ENCODE data around the gene MRPS5. TPM values are rescaled to one million over a fixed set of nuclear protein-coding genes. Genes with fewer than 3 reads are reported as not detected.

The MRPS5 gene
- total RNA-seq, 1 donor from 2014 or later: 32.9 TPM

GRCh38 chr2:95091885-95092555 lies 29.6 kb downstream of the MRPS5 start:
- peaks cover 3% of the 10 kb centered on the region for H3K9me3 Mint-ChIP-seq (ENCODE audit: low read depth)
- H3K27ac Mint-ChIP-seq (ENCODE audit: unreplicated experiment): no peak overlapping the region
- H3K4me3 Mint-ChIP-seq (ENCODE audit: unreplicated experiment): no peak overlapping the region
- no peak for TF ChIP-seq CTCF (IDR thresholded peaks at IDR 0.05)
- no peaks in the 10 kb centered on the region for H3K4me1 Mint-ChIP-seq (ENCODE audit: low read depth)
- DNase-seq (ENCODE audit: low spot score): no peak
- H3K36me3 Mint-ChIP-seq (ENCODE audit: low read depth): peaks cover 41% of the 10 kb centered on the region
- no peaks in the 10 kb centered on the region for H3K27me3 Mint-ChIP-seq (ENCODE audit: low read depth)

GRCh38 chr2:95087379-95087778 lies 34.2 kb downstream of the MRPS5 start:
- no peaks in the 10 kb centered on the region for H3K27me3 Mint-ChIP-seq (ENCODE audit: low read depth)

GRCh38 chr2:95086017-95086416 lies 35.6 kb downstream of the MRPS5 start:
- no peak overlapping the region for H3K27ac Mint-ChIP-seq (ENCODE audit: unreplicated experiment)
- no peak for TF ChIP-seq CTCF (IDR thresholded peaks at IDR 0.05)
- no peaks in the 10 kb centered on the region for H3K27me3 Mint-ChIP-seq (ENCODE audit: low read depth)
- peaks cover 4% of the 10 kb centered on the region for H3K9me3 Mint-ChIP-seq (ENCODE audit: low read depth)
- peaks cover 38% of the 10 kb centered on the region for H3K36me3 Mint-ChIP-seq (ENCODE audit: low read depth)
- no peak for DNase-seq (ENCODE audit: low spot score)
- H3K4me3 Mint-ChIP-seq (ENCODE audit: unreplicated experiment): no peak overlapping the region
- no peaks in the 10 kb centered on the region for H3K4me1 Mint-ChIP-seq (ENCODE audit: low read depth)

More at GRCh38 chr2:95087379-95087778, 34.2 kb downstream of the MRPS5 start:
- Mint-ChIP-seq H3K36me3 (ENCODE audit: low read depth) (peaks cover 43% of the 10 kb centered on the region), H3K4me1 (ENCODE audit: low read depth) (no peaks in the 10 kb centered on the region), H3K27ac (ENCODE audit: unreplicated experiment) (no peak overlapping the region), H3K4me3 (ENCODE audit: unreplicated experiment) (no peak overlapping the region), H3K9me3 (ENCODE audit: low read depth) (peaks cover 4% of the 10 kb centered on the region)
- no peak for DNase-seq (ENCODE audit: low spot score)
- no peak for TF ChIP-seq CTCF (IDR thresholded peaks at IDR 0.05)

GRCh38 chr2:95082477-95082876 lies 39.1 kb downstream of the MRPS5 start:
- no peak overlapping the region for H3K27ac Mint-ChIP-seq (ENCODE audit: unreplicated experiment)
- TF ChIP-seq CTCF (IDR thresholded peaks at IDR 0.05): no peak
- H3K4me3 Mint-ChIP-seq (ENCODE audit: unreplicated experiment): no peak overlapping the region
- H3K4me1 Mint-ChIP-seq (ENCODE audit: low read depth): peaks cover under 1% of the 10 kb centered on the region
- no peak for DNase-seq (ENCODE audit: low spot score)
- peaks cover 4% of the 10 kb centered on the region for H3K9me3 Mint-ChIP-seq (ENCODE audit: low read depth)
- H3K27me3 Mint-ChIP-seq (ENCODE audit: low read depth): peaks cover 20% of the 10 kb centered on the region
- H3K36me3 Mint-ChIP-seq (ENCODE audit: low read depth): peaks cover 26% of the 10 kb centered on the region

GRCh38 chr2:95079199-95079683 lies 42.4 kb downstream of the MRPS5 start:
- DNase-seq (ENCODE audit: low spot score): no peak
- H3K9me3 Mint-ChIP-seq (ENCODE audit: low read depth): peaks cover 3% of the 10 kb centered on the region
- peaks cover 7% of the 10 kb centered on the region for H3K4me1 Mint-ChIP-seq (ENCODE audit: low read depth)
- no peak overlapping the region for H3K27ac Mint-ChIP-seq (ENCODE audit: unreplicated experiment)
- no peak overlapping the region for H3K4me3 Mint-ChIP-seq (ENCODE audit: unreplicated experiment)
- no peak for TF ChIP-seq CTCF (IDR thresholded peaks at IDR 0.05)
- peaks cover 40% of the 10 kb centered on the region for H3K27me3 Mint-ChIP-seq (ENCODE audit: low read depth)
- H3K36me3 Mint-ChIP-seq (ENCODE audit: low read depth): peaks cover 3% of the 10 kb centered on the region
